WTC11 (cell line): ENCODE data around the gene CWH43. TPM values are rescaled to one million over a fixed set of nuclear protein-coding genes. Genes with fewer than 3 reads are reported as not detected.

Source experiments
- ATAC-seq: fragments of 200-7000 bp; cut with Tn5 transposase; 2 replicates; pipeline ENCODE4 v1.10.0; 2021; ENCODE audit warnings: mild to moderate bottlenecking, moderate library complexity
- CTCF ChIA-PET: fragments of 300-600 bp; sonication (Branson Sonifier 250); formaldehyde crosslinking; loops from one replicate; lab custom pipeline; 2021; ENCODE audit warnings: antibody characterized with exemption; lab: Charles Lee
- POLR2A ChIA-PET: fragments of 350-600 bp; sonication (Branson Sonifier 250); formaldehyde crosslinking; loops from one replicate; lab custom pipeline; 2021; ENCODE audit warnings: antibody characterized with exemption; lab: Charles Lee
- DNase-seq: peaks from one replicate; pipeline ENCODE4 v3.0.0; 2021; ENCODE audit warnings: low spot score
- H3K27ac Mint-ChIP-seq: 2 replicates; pipeline ENCODE4 v1.8.0; 2021; ENCODE audit warnings: mixed read lengths
- H3K27me3 Mint-ChIP-seq: 2 replicates; pipeline ENCODE4 v1.8.0; 2021; ENCODE audit warnings: low read depth, mild to moderate bottlenecking, moderate library complexity, mixed read lengths
- H3K36me3 Mint-ChIP-seq: 2 replicates; pipeline ENCODE4 v1.8.0; 2021; ENCODE audit warnings: mixed read lengths
- H3K4me1 Mint-ChIP-seq: 2 replicates; pipeline ENCODE4 v1.8.0; 2022; ENCODE audit warnings: mixed read lengths
- H3K4me3 Mint-ChIP-seq: 2 replicates; pipeline ENCODE4 v1.8.0; 2021; ENCODE audit warnings: mild to moderate bottlenecking, moderate library complexity, mixed read lengths
- H3K9me3 Mint-ChIP-seq: 2 replicates; pipeline ENCODE4 v1.8.0; 2021; ENCODE audit warnings: mixed read lengths
- ATF1 ChIP-seq: sonication (generic); formaldehyde crosslinking; IDR thresholded peaks from 2 replicates; pipeline ENCODE4 v1.8.1; 2023; ENCODE audit warnings: mild to moderate bottlenecking, moderate library complexity, missing genetic modification reagents
- CDX4 ChIP-seq: fragments of 250-450 bp; sonication (Bioruptor Pico); IDR thresholded peaks from 2 replicates; pipeline ENCODE4 v1.9.0; 2021; ENCODE audit warnings: moderate library complexity, mild to moderate bottlenecking, inconsistent platforms, borderline replicate concordance
- CTCF ChIP-seq: fragments of 200-600 bp; IDR thresholded peaks from 2 replicates; pipeline ENCODE4 v1.8.0; 2022; ENCODE audit warnings: antibody characterized with exemption
- GTF2I ChIP-seq: fragments of 250-450 bp; sonication (Bioruptor Pico); conservative IDR thresholded peaks from 2 replicates; pipeline ENCODE4 v1.4.0; 2021; ENCODE audit warnings: mild to moderate bottlenecking
- HMGA2 ChIP-seq: fragments of 250-450 bp; sonication (Bioruptor Pico); IDR thresholded peaks from 2 replicates; pipeline ENCODE4 v1.4.0; 2021; ENCODE audit warnings: mild to moderate bottlenecking, moderate library complexity
- HMGXB4 ChIP-seq: sonication (generic); formaldehyde crosslinking; IDR thresholded peaks from 2 replicates; pipeline ENCODE4 v1.8.1; 2023; ENCODE audit warnings: mild to moderate bottlenecking, moderate library complexity, missing genetic modification reagents
- KAT7 ChIP-seq: sonication (generic); formaldehyde crosslinking; IDR thresholded peaks from 2 replicates; pipeline ENCODE4 v1.8.1; 2023; ENCODE audit warnings: missing genetic modification reagents, mild to moderate bottlenecking, borderline replicate concordance
- NFE2L1 ChIP-seq: sonication (generic); formaldehyde crosslinking; IDR thresholded peaks from 2 replicates; pipeline ENCODE4 v1.8.1; 2023; ENCODE audit warnings: missing genetic modification reagents
- SOX15 ChIP-seq: fragments of 250-450 bp; sonication (Bioruptor Pico); IDR thresholded peaks from 2 replicates; pipeline ENCODE4 v1.9.0; 2021; ENCODE audit warnings: mild to moderate bottlenecking
- ZNF121 ChIP-seq: sonication (generic); formaldehyde crosslinking; IDR thresholded peaks from 2 replicates; pipeline ENCODE4 v1.8.0; 2023; ENCODE audit warnings: missing genetic modification reagents
- ZNF281 ChIP-seq: sonication (generic); formaldehyde crosslinking; IDR thresholded peaks from 2 replicates; pipeline ENCODE4 v1.8.0; 2023; ENCODE audit warnings: mild to moderate bottlenecking, missing genetic modification reagents
- ZNF416 ChIP-seq: fragments of 250-450 bp; sonication (Bioruptor Pico); IDR thresholded peaks from 2 replicates; pipeline ENCODE4 v1.9.0; 2021; ENCODE audit warnings: mild to moderate bottlenecking, inconsistent platforms
- ZNF423 ChIP-seq: fragments of 250-450 bp; sonication (Bioruptor Pico); IDR thresholded peaks from 2 replicates; pipeline ENCODE4 v2.1.2; 2022; ENCODE audit warnings: mild to moderate bottlenecking, moderate library complexity
- total RNA-seq: library from RNA; stranded (reverse); gene quantifications from 3 replicates; pipeline ENCODE4 v1.2.3, GENCODE V29; 2021
- TF ChIP-seq, protein P1 (sequence below): sonication (generic); formaldehyde crosslinking; IDR thresholded peaks from 2 replicates; pipeline ENCODE4 v1.8.0; 2022; ENCODE audit warnings: mild to moderate bottlenecking, missing genetic modification reagents
- TF ChIP-seq, protein P2 (sequence below): fragments of 250-450 bp; sonication (Bioruptor Pico); IDR thresholded peaks from 2 replicates; pipeline ENCODE4 v2.1.2; 2022; ENCODE audit warnings: mild to moderate bottlenecking, moderate library complexity

Gene CWH43
- total RNA-seq, 1 experiment from 2014 or later, result not detected

DNA sequence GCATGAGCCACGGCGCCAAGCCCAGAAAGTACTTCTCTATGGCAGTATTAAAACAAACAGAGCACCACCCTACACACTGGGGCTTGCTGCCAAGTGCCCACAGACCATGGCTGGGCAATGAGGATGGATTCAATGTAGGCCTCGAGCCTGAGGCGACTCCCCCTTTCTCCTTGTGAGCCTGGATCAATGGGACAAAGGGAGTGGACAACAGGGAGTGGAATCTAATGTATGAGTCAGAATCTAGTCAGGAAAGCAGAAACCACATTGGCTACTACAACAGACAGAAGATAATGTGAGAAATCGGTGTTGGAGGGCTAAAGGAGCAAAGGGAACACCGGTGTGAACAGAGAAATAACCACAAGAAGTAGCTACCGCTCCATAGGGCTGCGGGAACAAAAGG is 41.8 kb upstream of the CWH43 start:
- ChIA-PET POLR2A (interaction anchor here (0.7 kb wide), 1 partner anchor 10 kb away, joined by 3 read pairs; no protein-coding TSS in a partner anchor), CTCF (interaction anchor here (0.6 to 2.7 kb wide), 28 partner anchors 9 to 731 kb away, joined by 3 to 57 read pairs (median 6); partner anchors contain the start of genes CWH43, FRYL and OCIAD2)
- no peaks in the 10 kb centered on the region for H3K36me3 Mint-ChIP-seq

GRCh38 chr4:48944756-48945241 is 41.3 kb upstream of the CWH43 start:
- H3K4me1 Mint-ChIP-seq, result peaks cover 17% of the 10 kb centered on the region
- H3K27me3 Mint-ChIP-seq, result peaks cover 11% of the 10 kb centered on the region
- H3K4me3 Mint-ChIP-seq, result no peak overlapping the region
- peak; percentile 51; the same call in 1 of the 2 replicates for TF ChIP-seq ZNF121 (CRISPR knock-in tag)
- TF ChIP-seq ATF1 (CRISPR knock-in tag), result no peak
- TF ChIP-seq, protein P1, sequence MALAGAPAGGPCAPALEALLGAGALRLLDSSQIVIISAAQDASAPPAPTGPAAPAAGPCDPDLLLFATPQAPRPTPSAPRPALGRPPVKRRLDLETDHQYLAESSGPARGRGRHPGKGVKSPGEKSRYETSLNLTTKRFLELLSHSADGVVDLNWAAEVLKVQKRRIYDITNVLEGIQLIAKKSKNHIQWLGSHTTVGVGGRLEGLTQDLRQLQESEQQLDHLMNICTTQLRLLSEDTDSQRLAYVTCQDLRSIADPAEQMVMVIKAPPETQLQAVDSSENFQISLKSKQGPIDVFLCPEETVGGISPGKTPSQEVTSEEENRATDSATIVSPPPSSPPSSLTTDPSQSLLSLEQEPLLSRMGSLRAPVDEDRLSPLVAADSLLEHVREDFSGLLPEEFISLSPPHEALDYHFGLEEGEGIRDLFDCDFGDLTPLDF (CRISPR knock-in tag), result no peak
- TF ChIP-seq NFE2L1 (CRISPR knock-in tag), result no peak
- peak; percentile 71 for TF ChIP-seq CTCF
- no peak for TF ChIP-seq ZNF281
- TF ChIP-seq, protein P2, sequence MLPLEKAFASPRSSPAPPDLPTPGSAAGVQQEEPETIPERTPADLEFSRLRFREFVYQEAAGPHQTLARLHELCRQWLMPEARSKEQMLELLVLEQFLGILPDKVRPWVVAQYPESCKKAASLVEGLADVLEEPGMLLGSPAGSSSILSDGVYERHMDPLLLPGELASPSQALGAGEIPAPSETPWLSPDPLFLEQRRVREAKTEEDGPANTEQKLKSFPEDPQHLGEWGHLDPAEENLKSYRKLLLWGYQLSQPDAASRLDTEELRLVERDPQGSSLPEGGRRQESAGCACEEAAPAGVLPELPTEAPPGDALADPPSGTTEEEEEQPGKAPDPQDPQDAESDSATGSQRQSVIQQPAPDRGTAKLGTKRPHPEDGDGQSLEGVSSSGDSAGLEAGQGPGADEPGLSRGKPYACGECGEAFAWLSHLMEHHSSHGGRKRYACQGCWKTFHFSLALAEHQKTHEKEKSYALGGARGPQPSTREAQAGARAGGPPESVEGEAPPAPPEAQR (CRISPR knock-in tag), result no peak
- TF ChIP-seq SOX15 (CRISPR knock-in tag), result no peak
- no peaks in the 10 kb centered on the region for H3K36me3 Mint-ChIP-seq
- CTCF ChIA-PET, result interaction anchor here (0.5 to 2.7 kb wide), 45 partner anchors 10 to 1948 kb away, joined by 3 to 57 read pairs (median 4); partner anchors contain the start of genes CWH43, FRYL and OCIAD2
- DNase-seq, result peak; percentile 66
- ATAC-seq, result peak; percentile 64
- no peak overlapping the region for H3K27ac Mint-ChIP-seq
- no peaks in the 10 kb centered on the region for H3K9me3 Mint-ChIP-seq
- POLR2A ChIA-PET, result interaction anchor here (0.5 to 0.7 kb wide), 2 partner anchors 9 to 444 kb away, joined by 3 read pairs; no protein-coding TSS in a partner anchor

More for the DNA sequence above, 41.8 kb upstream of the CWH43 start:
- Mint-ChIP-seq H3K27ac (no peak overlapping the region), H3K27me3 (peaks cover 11% of the 10 kb centered on the region), H3K9me3 (no peaks in the 10 kb centered on the region), H3K4me1 (peaks cover 17% of the 10 kb centered on the region), H3K4me3 (no peak overlapping the region)
- DNase-seq (no peak), ATAC-seq (peak; percentile 16)
- no peak for TF ChIP-seq ZNF423 (CRISPR knock-in tag)
- no peak for TF ChIP-seq HMGA2 (CRISPR knock-in tag)
- TF ChIP-seq NFE2L1 (CRISPR knock-in tag), result no peak
- no peak for TF ChIP-seq KAT7 (CRISPR knock-in tag)
- TF ChIP-seq, protein P2 (CRISPR knock-in tag), result no peak
- TF ChIP-seq HMGXB4 (CRISPR knock-in tag), result no peak
- TF ChIP-seq GTF2I (CRISPR knock-in tag), result no peak
- no peak for TF ChIP-seq CDX4 (CRISPR knock-in tag)
- TF ChIP-seq ZNF416, result no peak
